HEK293 (cell line): ENCODE results near the gene HAUS8.

Experiments used
- CTCF ChIA-PET: fragments of 350-600 bp; formaldehyde crosslinking; extraction: SDS; loops from one replicate; lab custom pipeline; 2021; ENCODE audit warnings: antibody characterized with exemption; lab: Yijun Ruan, JAX
- POLR2A ChIA-PET: fragments of 300-600 bp; formaldehyde crosslinking; extraction: SDS; loops from one replicate; lab custom pipeline; 2020; ENCODE audit warnings: antibody characterized with exemption, inconsistent platforms; lab: Yijun Ruan, JAX
- H3K27ac ChIP-seq: fragments of 200-500 bp; sonication (Bioruptor generic); 2 replicates; pipeline ENCODE4 v1.5.1; 2014; ENCODE audit warnings: low read depth, low read length, control low read depth, inconsistent platforms; ENCODE audit errors: extremely low read depth
- H3K36me3 ChIP-seq, 2 experiments: fragments of 200-500 bp in 1 of 2; sonication (Bioruptor generic) in 1 of 2; 1 replicate in 1 of 2; 2 replicates in 1 of 2; pipeline ENCODE4 v1.5.1; 2014 to 2017; ENCODE audit warnings: inconsistent platforms in 2 of 2, low read length in 2 of 2; ENCODE audit not compliant: control insufficient read depth in 2 of 2, insufficient read depth in 1 of 2
- H3K4me1 ChIP-seq: fragments of 200-500 bp; sonication (Bioruptor generic); 2 replicates; pipeline ENCODE4 v1.5.1; 2014; ENCODE audit warnings: mild to moderate bottlenecking, low read length, inconsistent platforms; ENCODE audit not compliant: control insufficient read depth, insufficient read depth
- H3K4me3 ChIP-seq: 2 replicates; pipeline ENCODE4 v1.5.1; 2011; ENCODE audit warnings: low read depth, mild to moderate bottlenecking, control low read depth, low read length, moderate library complexity
- H3K9me3 ChIP-seq: fragments of 200-500 bp; sonication (Bioruptor generic); 2 replicates; pipeline ENCODE4 v1.5.1; 2014; ENCODE audit warnings: low read depth, low read length, inconsistent platforms; ENCODE audit not compliant: control insufficient read depth, insufficient read depth
- GFI1B ChIP-seq: fragments of 450-650 bp; formaldehyde crosslinking; IDR thresholded peaks from 2 replicates; pipeline ENCODE4 v1.5.1; 2016; ENCODE audit warnings: missing biosample characterization, missing genetic modification characterization
- GLI2 ChIP-seq: fragments of 450-650 bp; formaldehyde crosslinking; IDR thresholded peaks from 2 replicates; pipeline ENCODE4; 2017; ENCODE audit warnings: missing biosample characterization, missing genetic modification characterization, low read depth, borderline replicate concordance
- REPIN1 ChIP-seq: fragments of 450-650 bp; formaldehyde crosslinking; IDR thresholded peaks from 2 replicates; pipeline ENCODE4 v1.5.1; 2017; ENCODE audit warnings: missing biosample characterization, missing genetic modification characterization, low read depth
- ZBTB17 ChIP-seq: fragments of 450-650 bp; formaldehyde crosslinking; IDR thresholded peaks from 2 replicates; pipeline ENCODE4 v1.5.1; 2016; ENCODE audit warnings: missing biosample characterization, missing genetic modification characterization
- ZBTB20 ChIP-seq: fragments of 450-650 bp; formaldehyde crosslinking; IDR thresholded peaks from 2 replicates; pipeline ENCODE4 v1.5.1; 2016; ENCODE audit warnings: missing biosample characterization, missing genetic modification characterization
- ZNF138 ChIP-seq: fragments of 450-650 bp; formaldehyde crosslinking; IDR thresholded peaks from 2 replicates; pipeline ENCODE4 v1.5.1; 2016; ENCODE audit warnings: missing biosample characterization, missing genetic modification characterization, borderline replicate concordance
- ZNF155 ChIP-seq: fragments of 450-650 bp; formaldehyde crosslinking; IDR thresholded peaks from 2 replicates; pipeline ENCODE4 v1.5.1; 2016; ENCODE audit warnings: missing biosample characterization, missing genetic modification characterization
- ZNF175 ChIP-seq: fragments of 450-650 bp; formaldehyde crosslinking; IDR thresholded peaks from 2 replicates; pipeline ENCODE4 v1.5.1; 2016; ENCODE audit warnings: missing biosample characterization, missing genetic modification characterization
- ZNF416 ChIP-seq: fragments of 450-650 bp; formaldehyde crosslinking; IDR thresholded peaks from 2 replicates; pipeline ENCODE4 v1.5.1; 2016; ENCODE audit warnings: missing biosample characterization, missing genetic modification characterization
- ZNF501 ChIP-seq: fragments of 450-650 bp; formaldehyde crosslinking; IDR thresholded peaks from 2 replicates; pipeline ENCODE4 v1.5.1; 2016; ENCODE audit warnings: missing biosample characterization, missing genetic modification characterization
- ZNF521 ChIP-seq: fragments of 450-650 bp; formaldehyde crosslinking; IDR thresholded peaks from 2 replicates; pipeline ENCODE4 v1.5.1; 2017; ENCODE audit warnings: missing biosample characterization, mild to moderate bottlenecking, missing genetic modification characterization
- ZNF654 ChIP-seq: fragments of 450-650 bp; formaldehyde crosslinking; IDR thresholded peaks from 2 replicates; pipeline ENCODE4 v1.5.1; 2016; ENCODE audit warnings: low read depth, missing biosample characterization, missing genetic modification characterization
- ZNF658 ChIP-seq: fragments of 450-650 bp; formaldehyde crosslinking; IDR thresholded peaks from 2 replicates; pipeline ENCODE4; 2016; ENCODE audit warnings: missing biosample characterization, missing genetic modification characterization
- ZNF747 ChIP-seq: fragments of 450-650 bp; formaldehyde crosslinking; IDR thresholded peaks from 2 replicates; pipeline ENCODE4 v1.5.1; 2016; ENCODE audit warnings: missing biosample characterization, missing genetic modification characterization
- ZSCAN30 ChIP-seq: fragments of 450-650 bp; IDR thresholded peaks from 2 replicates; pipeline ENCODE4 v1.5.1; 2018; ENCODE audit warnings: missing biosample characterization, mild to moderate bottlenecking, missing genetic modification characterization, moderate library complexity
- TF ChIP-seq, protein P1 (sequence below): fragments of 450-650 bp; formaldehyde crosslinking; IDR thresholded peaks from 2 replicates; pipeline ENCODE4 v1.5.1; 2017; ENCODE audit warnings: missing biosample characterization, missing genetic modification characterization
- TF ChIP-seq, protein P2 (sequence below): fragments of 450-650 bp; formaldehyde crosslinking; IDR thresholded peaks from 2 replicates; pipeline ENCODE4 v1.5.1; 2016; ENCODE audit warnings: missing biosample characterization, missing genetic modification characterization
- TF ChIP-seq, protein P3 (sequence below): fragments of 450-650 bp; formaldehyde crosslinking; IDR thresholded peaks from 2 replicates; pipeline ENCODE4 v1.5.1; 2016; ENCODE audit warnings: missing biosample characterization, missing genetic modification characterization
- TF ChIP-seq, protein P4 (sequence below): fragments of 450-650 bp; formaldehyde crosslinking; IDR thresholded peaks from 2 replicates; pipeline ENCODE4 v1.5.1; 2016; ENCODE audit warnings: missing biosample characterization, missing genetic modification characterization

Gene HAUS8

DNA sequence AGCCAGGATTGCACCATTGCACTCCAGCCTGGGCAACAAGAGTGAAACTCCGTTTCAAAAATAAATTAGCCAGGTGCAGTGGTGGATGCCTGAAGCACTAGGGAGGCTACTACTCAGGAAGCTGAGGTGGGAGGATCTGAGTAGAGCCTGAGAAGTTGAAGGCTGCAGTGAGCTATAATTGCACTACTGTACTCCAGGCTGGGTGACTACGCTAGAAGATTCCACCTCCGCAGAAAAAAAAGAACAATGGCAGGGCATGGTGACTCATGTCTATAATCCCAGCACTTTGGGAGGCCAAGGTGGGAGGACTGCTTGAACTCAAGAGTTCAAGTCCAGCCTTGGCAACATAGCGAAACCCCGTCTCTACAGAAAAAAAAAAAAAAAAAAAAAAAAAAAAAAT lies 20.5 kb downstream of the HAUS8 start:
- TF ChIP-seq GLI2 (tag by site-specific recombination) (no peak), ZBTB17 (tag by site-specific recombination) (no peak), ZBTB20 (no peak), ZNF658 (no peak), ZNF501 (tag by site-specific recombination) (no peak), ZNF155 (tag by site-specific recombination) (no peak), ZNF521 (tag by site-specific recombination) (no peak), REPIN1 (tag by site-specific recombination) (no peak), ZSCAN30 (tag by site-specific recombination) (no peak), ZNF416 (tag by site-specific recombination) (no peak)
- TF ChIP-seq, protein P1, sequence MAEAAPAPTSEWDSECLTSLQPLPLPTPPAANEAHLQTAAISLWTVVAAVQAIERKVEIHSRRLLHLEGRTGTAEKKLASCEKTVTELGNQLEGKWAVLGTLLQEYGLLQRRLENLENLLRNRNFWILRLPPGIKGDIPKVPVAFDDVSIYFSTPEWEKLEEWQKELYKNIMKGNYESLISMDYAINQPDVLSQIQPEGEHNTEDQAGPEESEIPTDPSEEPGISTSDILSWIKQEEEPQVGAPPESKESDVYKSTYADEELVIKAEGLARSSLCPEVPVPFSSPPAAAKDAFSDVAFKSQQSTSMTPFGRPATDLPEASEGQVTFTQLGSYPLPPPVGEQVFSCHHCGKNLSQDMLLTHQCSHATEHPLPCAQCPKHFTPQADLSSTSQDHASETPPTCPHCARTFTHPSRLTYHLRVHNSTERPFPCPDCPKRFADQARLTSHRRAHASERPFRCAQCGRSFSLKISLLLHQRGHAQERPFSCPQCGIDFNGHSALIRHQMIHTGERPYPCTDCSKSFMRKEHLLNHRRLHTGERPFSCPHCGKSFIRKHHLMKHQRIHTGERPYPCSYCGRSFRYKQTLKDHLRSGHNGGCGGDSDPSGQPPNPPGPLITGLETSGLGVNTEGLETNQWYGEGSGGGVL (tag by site-specific recombination): no peak
- TF ChIP-seq, all 188 proteins: peak for 0
- Histone ChIP-seq H3K9me3 (no peaks in the 10 kb centered on the region), H3K4me1 (no peaks in the 10 kb centered on the region), H3K27ac (no peak overlapping the region), H3K4me3 (no peak overlapping the region), H3K36me3 (peaks cover 26 to 82% of the 10 kb centered on the region in 2 experiments)
- ChIA-PET CTCF (interaction anchor here (0.6 kb wide), 1 partner anchor 228 kb away, joined by 6 read pairs; no protein-coding TSS in a partner anchor), POLR2A (interaction anchor here (0.7 kb wide), 1 partner anchor 64 kb away, joined by 3 read pairs; no protein-coding TSS in a partner anchor)

DNA sequence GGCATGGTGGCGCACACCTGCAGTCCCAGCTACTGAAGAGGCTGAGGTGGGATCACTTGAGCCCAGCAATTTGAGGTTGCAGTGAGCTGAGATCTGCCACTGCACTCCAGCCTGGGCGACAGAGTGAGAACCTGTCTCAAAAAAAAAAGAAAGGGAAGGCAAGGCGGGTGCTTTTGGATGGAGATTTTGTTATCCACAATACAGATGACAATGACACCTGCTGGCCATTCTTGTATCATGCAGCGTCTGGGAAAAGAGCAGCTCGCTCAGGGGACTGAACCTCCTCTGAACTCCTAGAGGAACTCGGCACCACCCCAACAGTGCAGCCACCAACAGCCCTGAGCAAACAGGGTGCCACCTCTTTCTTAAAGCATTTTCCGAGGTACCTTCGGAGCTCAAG lies 22.8 kb downstream of the HAUS8 start:
- no peak overlapping the region for H3K4me3 ChIP-seq
- H3K27ac ChIP-seq: no peak overlapping the region
- POLR2A ChIA-PET: interaction anchor here (0.7 kb wide), 1 partner anchor 23 kb away, joined by 3 read pairs; the partner anchor contains the start of genes HAUS8 and MYO9B
- CTCF ChIA-PET: interaction anchor here (0.6 to 1.8 kb wide), 19 partner anchors 9 to 338 kb away, joined by 3 to 12 read pairs (median 4); no protein-coding TSS in a partner anchor
- peaks cover 23 to 72% of the 10 kb centered on the region in 2 experiments for H3K36me3 ChIP-seq
- TF ChIP-seq ZNF654 (tag by site-specific recombination): peak; percentile 67
- no peak for TF ChIP-seq GFI1B
- TF ChIP-seq, protein P2, sequence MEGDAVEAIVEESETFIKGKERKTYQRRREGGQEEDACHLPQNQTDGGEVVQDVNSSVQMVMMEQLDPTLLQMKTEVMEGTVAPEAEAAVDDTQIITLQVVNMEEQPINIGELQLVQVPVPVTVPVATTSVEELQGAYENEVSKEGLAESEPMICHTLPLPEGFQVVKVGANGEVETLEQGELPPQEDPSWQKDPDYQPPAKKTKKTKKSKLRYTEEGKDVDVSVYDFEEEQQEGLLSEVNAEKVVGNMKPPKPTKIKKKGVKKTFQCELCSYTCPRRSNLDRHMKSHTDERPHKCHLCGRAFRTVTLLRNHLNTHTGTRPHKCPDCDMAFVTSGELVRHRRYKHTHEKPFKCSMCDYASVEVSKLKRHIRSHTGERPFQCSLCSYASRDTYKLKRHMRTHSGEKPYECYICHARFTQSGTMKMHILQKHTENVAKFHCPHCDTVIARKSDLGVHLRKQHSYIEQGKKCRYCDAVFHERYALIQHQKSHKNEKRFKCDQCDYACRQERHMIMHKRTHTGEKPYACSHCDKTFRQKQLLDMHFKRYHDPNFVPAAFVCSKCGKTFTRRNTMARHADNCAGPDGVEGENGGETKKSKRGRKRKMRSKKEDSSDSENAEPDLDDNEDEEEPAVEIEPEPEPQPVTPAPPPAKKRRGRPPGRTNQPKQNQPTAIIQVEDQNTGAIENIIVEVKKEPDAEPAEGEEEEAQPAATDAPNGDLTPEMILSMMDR: peak; percentile 57; the same call in 1 of the 2 replicates
- H3K4me1 ChIP-seq: no peaks in the 10 kb centered on the region
- H3K9me3 ChIP-seq: no peaks in the 10 kb centered on the region

DNA sequence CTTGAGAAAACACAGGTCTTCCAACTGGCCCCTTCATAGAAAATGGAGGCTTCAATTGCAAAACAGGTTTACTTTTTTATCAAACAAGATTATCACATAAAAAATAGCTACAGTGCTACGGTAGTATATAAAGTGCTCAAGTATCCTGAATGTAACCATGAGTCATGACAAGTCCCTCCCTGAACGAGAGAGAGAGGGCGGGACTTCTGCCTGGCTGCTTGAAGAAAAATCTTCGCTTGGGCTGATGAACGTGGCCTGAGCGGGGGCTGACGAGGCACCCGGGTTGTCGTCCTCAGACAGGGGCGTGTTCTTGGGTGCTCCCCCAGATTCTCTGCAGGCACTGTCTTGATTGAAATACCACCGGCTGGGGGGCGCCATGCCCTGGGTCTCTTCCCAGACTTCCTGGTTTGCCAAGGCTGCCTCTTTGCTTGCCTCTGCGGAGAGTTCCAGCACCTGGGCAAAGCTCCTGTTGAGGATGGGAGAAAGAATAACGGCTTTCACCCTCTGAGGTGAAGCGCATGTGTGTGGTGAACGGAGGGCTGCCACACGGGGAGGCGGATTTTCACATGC lies 25.5 kb downstream of the HAUS8 start:
- Histone ChIP-seq H3K4me1 (no peaks in the 10 kb centered on the region), H3K27ac (no peak overlapping the region), H3K4me3 (no peak overlapping the region), H3K36me3 (peaks cover 14 to 59% of the 10 kb centered on the region in 2 experiments), H3K9me3 (no peaks in the 10 kb centered on the region)
- ChIA-PET POLR2A (no interaction called here), CTCF (no interaction called here)
- TF ChIP-seq ZNF175 (tag by site-specific recombination) (no peak), ZNF138 (tag by site-specific recombination) (no peak), ZNF747 (no peak)
- TF ChIP-seq, protein P3, sequence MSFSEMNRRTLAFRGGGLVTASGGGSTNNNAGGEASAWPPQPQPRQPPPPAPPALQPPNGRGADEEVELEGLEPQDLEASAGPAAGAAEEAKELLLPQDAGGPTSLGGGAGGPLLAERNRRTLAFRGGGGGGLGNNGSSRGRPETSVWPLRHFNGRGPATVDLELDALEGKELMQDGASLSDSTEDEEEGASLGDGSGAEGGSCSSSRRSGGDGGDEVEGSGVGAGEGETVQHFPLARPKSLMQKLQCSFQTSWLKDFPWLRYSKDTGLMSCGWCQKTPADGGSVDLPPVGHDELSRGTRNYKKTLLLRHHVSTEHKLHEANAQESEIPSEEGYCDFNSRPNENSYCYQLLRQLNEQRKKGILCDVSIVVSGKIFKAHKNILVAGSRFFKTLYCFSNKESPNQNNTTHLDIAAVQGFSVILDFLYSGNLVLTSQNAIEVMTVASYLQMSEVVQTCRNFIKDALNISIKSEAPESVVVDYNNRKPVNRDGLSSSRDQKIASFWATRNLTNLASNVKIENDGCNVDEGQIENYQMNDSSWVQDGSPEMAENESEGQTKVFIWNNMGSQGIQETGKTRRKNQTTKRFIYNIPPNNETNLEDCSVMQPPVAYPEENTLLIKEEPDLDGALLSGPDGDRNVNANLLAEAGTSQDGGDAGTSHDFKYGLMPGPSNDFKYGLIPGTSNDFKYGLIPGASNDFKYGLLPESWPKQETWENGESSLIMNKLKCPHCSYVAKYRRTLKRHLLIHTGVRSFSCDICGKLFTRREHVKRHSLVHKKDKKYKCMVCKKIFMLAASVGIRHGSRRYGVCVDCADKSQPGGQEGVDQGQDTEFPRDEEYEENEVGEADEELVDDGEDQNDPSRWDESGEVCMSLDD (tag by site-specific recombination): no peak
- TF ChIP-seq, protein P4, sequence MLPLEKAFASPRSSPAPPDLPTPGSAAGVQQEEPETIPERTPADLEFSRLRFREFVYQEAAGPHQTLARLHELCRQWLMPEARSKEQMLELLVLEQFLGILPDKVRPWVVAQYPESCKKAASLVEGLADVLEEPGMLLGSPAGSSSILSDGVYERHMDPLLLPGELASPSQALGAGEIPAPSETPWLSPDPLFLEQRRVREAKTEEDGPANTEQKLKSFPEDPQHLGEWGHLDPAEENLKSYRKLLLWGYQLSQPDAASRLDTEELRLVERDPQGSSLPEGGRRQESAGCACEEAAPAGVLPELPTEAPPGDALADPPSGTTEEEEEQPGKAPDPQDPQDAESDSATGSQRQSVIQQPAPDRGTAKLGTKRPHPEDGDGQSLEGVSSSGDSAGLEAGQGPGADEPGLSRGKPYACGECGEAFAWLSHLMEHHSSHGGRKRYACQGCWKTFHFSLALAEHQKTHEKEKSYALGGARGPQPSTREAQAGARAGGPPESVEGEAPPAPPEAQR: no peak
